ENCODE measurements around the gene TMEM62. TPM values are rescaled to one million over a fixed set of nuclear protein-coding genes. Genes with fewer than 3 reads are reported as not detected.

The TMEM62 gene
- polyA plus RNA-seq (ENCODE audit: insufficient read length), result 9.4 TPM

DNA sequence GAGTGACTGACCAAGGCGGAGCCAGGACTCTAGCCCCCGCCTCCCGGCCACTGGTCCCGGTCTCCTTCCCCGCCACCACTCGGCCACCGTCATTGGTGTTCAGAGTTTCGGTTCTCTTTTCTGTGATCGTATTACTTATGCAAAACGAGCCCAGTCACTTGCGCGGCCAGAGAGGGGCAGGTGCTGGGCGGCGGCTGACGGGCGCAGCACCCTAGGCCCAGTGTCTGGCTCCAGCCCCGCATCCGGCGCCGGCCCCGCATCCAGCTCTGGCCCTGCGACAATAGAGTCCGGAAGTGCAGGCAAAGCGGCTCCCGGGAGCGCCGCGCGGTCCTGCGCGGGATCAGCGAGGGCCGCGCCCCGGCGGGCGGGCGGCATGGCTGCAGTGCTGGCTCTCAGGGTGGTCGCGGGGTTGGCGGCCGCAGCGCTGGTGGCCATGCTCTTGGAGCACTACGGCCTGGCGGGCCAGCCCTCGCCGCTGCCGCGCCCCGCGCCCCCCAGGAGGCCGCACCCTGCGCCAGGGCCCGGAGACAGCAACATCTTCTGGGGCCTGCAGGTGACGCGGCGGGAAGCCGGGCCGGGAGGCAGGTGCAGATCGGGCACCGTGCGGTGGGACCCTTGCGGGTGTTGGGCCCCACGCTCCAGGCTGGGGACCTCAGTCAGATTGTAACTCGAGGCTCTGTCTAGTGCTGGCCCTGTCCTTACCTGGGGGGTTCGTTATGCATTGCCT, at the start of gene TMEM62:
Gene TMEM62, plus strand, starts transcription at position 157 of the 727 bp plus-strand sequence. Its CDS starts 217 bp downstream, at position 374.
- peak; percentile 60 for DNase-seq

DNA sequence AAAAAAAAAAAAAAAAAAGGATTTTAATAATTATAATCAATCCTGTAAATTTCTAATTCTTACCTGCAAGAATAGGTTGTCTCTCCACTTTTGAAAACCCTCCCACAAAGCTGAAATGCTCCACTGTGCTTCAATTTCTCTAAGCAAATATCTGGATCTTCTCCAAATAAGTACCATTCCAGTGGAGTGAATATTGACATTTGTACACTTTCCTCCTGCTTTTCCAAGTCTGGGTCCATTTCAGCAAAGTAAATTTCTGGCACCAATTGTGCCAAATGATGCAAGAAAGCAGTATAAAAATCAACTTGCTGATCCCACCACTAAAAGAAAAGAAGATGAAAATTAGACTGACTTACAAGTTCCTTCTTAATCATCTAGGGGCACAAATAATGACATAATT, 47.5 kb upstream of the TMEM62 start:
- no peak for DNase-seq

DNA sequence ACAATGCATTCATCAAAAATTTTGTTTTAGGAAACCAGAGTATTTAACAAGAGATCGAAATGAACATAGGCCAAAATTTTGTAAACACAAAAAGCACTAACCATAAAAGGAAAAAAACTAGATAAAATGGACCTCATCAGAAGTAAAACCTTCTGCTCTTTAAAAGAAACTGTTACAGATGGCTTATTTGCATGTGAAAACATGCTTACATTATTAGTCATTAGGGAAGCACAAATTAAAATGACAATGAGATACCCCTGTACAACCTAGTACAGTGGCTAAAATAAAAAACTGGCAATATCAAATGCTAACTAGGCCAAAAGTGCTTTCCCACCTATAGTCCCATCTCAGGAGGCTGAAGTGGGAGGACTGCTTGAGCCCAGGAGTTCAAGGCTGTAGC, 46.8 kb upstream of the TMEM62 start:
- DNase-seq, result no peak

DNA sequence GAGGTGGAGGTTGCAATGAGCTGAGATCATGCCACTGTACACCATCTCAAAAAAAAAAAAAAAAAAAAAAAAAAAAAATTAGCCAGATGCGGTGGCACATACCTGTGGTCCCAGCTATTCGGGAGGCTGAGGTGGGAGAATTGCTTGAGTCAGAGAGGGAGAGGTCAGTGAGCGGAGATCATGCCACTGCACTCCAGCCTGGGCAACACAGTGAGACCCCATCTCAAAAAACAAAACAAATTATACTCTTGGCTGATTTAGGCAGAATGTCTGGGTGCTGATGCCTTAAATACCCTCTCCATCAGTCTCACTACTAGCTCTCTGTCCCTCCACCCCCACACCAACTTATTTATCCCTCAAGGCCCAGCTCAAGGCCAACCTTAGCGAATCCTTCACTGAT, 41.5 kb upstream of the TMEM62 start:
- no peak for DNase-seq

- no peak for DNase-seq
Measured at GRCh38 chr15:43093026-43093425, 40.4 kb upstream of the TMEM62 start.

DNA sequence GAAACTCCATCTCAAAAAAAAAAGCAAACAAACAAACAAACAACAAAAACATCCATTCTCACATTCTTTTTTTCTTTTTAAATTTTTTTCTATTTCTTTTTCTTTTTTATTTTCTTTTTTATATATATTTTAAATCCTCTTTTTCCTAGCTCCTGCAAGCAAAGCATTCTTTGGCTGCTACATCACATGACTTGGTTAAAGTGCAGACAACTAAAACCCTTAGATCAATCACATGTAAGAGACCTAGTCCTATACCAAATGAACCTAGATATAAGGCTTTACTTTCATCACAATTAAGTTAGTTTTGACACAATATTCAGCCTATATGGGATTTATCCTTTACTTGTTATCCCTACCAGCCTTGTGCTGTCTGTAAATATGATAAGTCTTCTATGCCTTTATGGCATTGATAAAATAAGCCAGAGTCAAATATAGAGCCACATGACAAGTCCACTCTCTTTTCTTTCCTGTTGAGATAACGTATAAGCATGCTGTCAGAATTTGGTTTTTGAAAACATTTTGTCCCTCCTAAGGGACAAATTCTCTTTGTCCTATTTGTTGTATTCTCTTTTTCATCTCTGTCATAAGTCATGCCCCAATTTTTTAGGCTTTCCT, 38.9 kb upstream of the TMEM62 start:
- DNase-seq, result no peak

DNA sequence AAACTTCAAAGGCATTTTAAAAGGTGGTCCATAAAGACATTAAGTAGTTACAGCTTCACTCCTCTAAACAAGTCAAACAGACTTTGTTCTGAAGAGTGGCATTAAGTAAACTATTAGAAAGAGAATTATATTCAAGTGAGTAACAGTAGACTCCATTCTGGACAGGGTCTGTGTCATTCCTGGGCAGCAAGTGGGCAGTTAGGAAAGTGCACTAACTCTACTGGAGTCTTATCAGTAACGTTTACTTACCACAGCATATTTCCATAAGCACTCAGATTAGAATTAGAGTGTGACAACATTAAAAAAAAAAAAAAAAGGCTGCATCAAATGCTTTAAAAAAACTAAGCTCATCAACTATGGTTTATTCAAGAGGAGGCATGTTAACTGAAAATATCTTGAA, 38.1 kb upstream of the TMEM62 start:
- DNase-seq, result no peak

- no peak for DNase-seq
Measured at GRCh38 chr15:43095708-43096347, 37.6 kb upstream of the TMEM62 start.

DNA sequence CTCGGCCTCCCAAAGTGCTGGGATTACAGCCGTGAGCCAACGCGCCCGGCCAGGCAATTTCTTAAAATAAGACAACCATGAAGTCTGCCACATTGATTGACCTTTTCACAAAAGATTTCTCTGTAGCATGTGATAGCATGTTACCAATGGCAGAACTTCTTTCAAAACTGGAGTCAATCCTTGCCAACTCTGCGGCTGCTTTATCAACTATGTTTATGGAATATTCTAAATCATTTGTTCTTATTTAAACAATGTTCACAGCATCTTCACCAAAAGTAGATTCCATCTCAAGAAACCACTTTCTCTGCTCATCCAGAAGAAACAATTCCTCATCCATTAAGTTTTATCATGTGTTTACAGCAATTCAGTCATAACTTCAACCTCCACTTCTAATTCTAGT, 37.0 kb upstream of the TMEM62 start:
- no peak for DNase-seq

- no peak for DNase-seq
Measured at GRCh38 chr15:43099105-43099845, 34.1 kb upstream of the TMEM62 start.

DNA sequence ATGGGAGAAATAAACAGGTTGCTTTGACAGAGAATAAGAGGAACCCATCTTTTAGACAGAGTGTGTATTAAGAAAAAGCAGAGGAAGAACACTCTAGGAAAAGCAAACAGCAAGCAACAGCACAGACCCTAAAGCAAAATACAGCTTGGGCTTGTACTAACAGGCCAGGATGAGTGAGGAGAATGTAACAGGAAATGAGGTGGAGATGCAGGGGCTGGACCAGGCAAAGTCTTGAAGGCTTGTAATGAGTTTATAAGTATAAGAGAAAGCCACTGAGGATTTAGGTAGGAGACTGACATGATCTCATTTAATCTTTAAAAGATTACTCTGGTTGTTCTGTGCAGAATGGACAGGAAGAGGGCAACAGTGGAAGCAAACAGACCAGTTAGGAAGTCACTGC, 32.4 kb upstream of the TMEM62 start:
- no peak for DNase-seq

GRCh38 chr15:43102187-43102586, 31.2 kb upstream of the TMEM62 start:
- DNase-seq, result no peak

- no peak for DNase-seq
Measured at GRCh38 chr15:43103907-43104306, 29.5 kb upstream of the TMEM62 start.

GRCh38 chr15:43104426-43104825, 29.0 kb upstream of the TMEM62 start:
- no peak for DNase-seq

DNA sequence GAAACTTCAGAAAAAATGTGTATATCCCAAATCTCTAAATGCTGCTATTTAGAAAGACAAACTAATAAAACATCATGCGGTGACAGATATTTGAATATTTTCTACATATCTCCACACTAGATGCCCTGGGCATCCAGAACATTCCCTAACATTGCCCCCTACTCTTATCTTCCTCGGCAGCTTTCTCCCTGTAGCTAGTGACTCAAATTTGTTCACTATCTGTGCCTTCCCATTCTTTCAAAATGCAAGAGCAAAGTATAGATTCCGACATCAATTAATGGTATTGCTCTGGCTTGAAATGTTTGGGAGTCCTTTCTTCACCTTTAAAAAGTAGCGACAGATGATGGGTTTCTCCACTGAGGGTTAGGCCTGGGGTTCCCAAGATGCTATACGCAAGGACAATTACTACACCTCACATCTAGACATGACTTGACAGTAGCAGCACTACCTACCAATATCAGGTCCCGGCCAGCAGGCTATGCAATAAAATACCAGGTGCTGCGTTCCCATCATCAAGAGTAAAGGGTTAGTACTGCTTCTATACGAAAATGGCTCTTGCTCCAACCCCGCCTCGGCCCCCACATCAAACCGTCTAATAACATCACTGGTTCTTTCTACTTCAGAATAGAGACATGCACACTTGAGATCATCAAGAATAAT, 28.2 kb upstream of the TMEM62 start:
- no peak for DNase-seq

DNA sequence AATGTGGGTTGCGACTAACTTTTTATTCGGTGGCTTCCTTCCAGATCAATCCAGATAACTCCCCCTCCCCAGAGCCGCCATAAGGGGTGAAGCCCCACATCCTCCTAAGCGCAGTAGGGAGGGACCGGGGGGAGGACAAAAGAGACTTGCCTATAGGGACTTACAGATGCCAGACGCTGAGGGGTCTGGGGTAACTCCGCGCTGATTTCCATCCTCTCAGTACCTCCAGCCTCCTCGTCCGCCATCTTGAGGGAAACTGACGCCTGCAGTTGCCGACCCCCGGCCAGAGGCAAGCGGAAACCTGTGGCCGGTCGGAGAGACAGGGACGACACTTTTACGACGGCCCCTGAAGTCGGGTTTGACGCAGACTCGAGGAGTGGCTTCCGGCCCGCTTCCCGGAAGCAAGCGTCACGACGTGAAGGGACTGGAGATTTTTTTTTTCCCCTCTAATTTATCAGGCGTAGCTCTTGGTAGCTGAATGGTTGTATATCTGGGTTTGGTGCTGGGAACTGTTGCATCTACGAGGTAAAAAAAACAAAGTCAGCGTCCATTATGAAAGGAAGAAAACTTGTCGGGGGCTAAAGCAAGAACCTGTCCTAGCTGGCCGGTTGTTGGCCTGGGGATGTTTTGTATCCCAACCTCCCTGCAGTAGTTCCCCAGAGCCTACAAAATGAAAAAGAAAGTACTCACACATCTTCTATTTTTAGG, 27.5 kb upstream of the TMEM62 start, which contains the start of gene UBR1:
Gene UBR1, minus strand, starts transcription at position 261 of the 708 bp plus-strand sequence. Its CDS starts 16 bp downstream, at position 245.
- DNase-seq, result peak; percentile 95

GRCh38 chr15:43106486-43106829, 26.9 kb upstream of the TMEM62 start:
- DNase-seq, result no peak

GRCh38 chr15:43107751-43108150, 25.6 kb upstream of the TMEM62 start:
- DNase-seq, result no peak

GRCh38 chr15:43111354-43111753, 22.0 kb upstream of the TMEM62 start:
- no peak for DNase-seq

DNA sequence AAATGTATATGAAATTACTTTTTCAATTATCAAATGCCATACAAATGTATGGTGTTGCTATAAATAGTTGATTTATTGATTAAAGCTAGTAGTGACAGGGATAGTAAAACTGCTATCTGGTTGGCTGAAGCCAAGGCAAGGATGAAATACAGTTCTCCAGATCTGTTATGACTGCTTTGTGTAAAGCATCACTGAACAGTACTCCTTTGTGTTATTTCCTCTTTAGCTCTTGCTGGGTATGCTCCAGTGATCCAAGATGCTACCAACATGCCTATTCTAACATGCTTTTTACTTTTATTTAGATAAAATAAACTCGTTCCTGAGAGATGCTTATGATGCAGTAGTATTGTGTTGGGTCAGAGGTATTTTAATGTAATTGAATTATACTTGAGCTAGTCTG, 15.1 kb upstream of the TMEM62 start:
- DNase-seq, result no peak

DNA sequence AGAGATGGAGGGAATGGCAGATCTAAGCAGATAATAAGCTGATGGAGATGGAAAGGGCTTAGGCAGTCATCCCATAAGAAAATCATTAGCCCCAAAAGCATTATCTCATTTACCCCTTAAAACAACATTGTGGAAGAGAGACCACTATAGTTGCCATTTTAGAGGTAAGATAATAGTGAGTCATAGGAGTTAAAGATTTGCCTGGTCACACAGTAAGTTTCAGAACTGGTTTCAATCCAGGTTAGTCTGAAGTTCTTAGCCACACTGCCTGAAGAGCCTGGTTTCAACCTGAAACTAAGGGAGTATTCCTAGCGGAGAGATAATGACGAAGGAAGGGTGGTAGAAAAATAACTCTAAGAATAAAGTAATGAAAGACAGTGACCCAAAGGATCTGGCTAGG, 14.6 kb upstream of the TMEM62 start:
- no peak for DNase-seq

DNA sequence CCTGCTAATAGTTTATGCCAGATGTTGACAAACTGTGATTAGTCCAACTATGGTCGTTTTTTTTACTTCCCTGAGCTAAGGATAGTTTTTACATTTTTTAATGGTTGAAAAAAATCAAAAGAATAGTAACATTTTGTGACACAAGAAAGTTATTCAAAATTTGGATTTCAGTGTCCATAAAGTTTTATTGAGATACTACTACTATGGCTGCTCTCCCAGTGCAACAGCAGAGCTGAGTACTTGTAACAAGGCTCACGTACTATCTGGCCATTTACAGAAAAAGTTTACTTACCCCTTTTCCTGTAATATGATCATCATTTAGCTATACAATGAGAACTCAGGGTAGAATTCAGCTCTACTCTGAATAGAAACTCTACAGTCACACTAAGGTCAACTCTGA, 11.5 kb upstream of the TMEM62 start:
- DNase-seq, result no peak
